GM12878 (cell line): Measurements from ENCODE around the gene VTI1A.
"Not testable (repeated sequence)": the region's sequence is repeated elsewhere in the genome, so short reads cannot be mapped to it uniquely, and the experiment has no call there.

Source experiments
- CBX3 ChIP-seq: fragments of 200-600 bp; sonication (generic); IDR thresholded peaks from 2 replicates; pipeline ENCODE4 v1.6.1; 2016; ENCODE audit warnings: low read depth, borderline replicate concordance
- EZH2 ChIP-seq: IDR thresholded peaks from 2 replicates; pipeline ENCODE4 v1.6.1; 2012; ENCODE audit warnings: low read depth, mild to moderate bottlenecking, control low read depth, inconsistent platforms, low read length, borderline replicate concordance; ENCODE audit not compliant: control insufficient read depth
- POLR2A ChIP-seq: IDR thresholded peaks from 2 replicates; pipeline ENCODE4 v1.6.1; 2011; ENCODE audit warnings: low read depth, mild to moderate bottlenecking, low read length
- POLR2AphosphoS5 ChIP-seq: IDR thresholded peaks from 2 replicates; pipeline ENCODE4 v1.6.1; 2011; ENCODE audit warnings: mild to moderate bottlenecking, low read length, inconsistent platforms
- SMC3 ChIP-seq: IDR thresholded peaks from 2 replicates; pipeline ENCODE4 v1.6.1; 2011; ENCODE audit warnings: low read length, improper control_type of control experiment, borderline replicate concordance
- SUZ12 ChIP-seq: fragments of 200-600 bp; sonication (generic); IDR thresholded peaks from one replicate; pipeline ENCODE4 v1.6.1; 2018; ENCODE audit warnings: antibody characterized with exemption, mild to moderate bottlenecking; ENCODE audit not compliant: unreplicated experiment
- TAF1 ChIP-seq: IDR thresholded peaks from 2 replicates; pipeline ENCODE4 v1.6.1; 2011; ENCODE audit warnings: mild to moderate bottlenecking, low read depth, low read length, borderline replicate concordance
- YY1 ChIP-seq: IDR thresholded peaks from 2 replicates; pipeline ENCODE4 v1.6.1; 2011; ENCODE audit warnings: low read depth, mild to moderate bottlenecking, low read length
- ZNF384 ChIP-seq: IDR thresholded peaks from 2 replicates; pipeline ENCODE4 v1.6.1; 2012; ENCODE audit warnings: low read depth, mild to moderate bottlenecking, low read length, improper control_type of control experiment, borderline replicate concordance
- TF ChIP-seq, protein P1 (sequence below): fragments of 450-650 bp; IDR thresholded peaks from 2 replicates; pipeline ENCODE4 v1.6.1; 2017; ENCODE audit warnings: mild to moderate bottlenecking, low read depth, inconsistent platforms; ENCODE audit not compliant: poor library complexity, severe bottlenecking
- TF ChIP-seq, protein P2 (sequence below), 3 experiments: IDR thresholded peaks in 2 of 3; conservative IDR thresholded peaks in 1 of 3; 2 replicates each; pipeline ENCODE4 v1.5.1; 2011; ENCODE audit warnings: low read depth in 3 of 3, low read length in 3 of 3, mild to moderate bottlenecking in 3 of 3, control low read depth in 2 of 3, moderate library complexity in 2 of 3, inconsistent platforms in 1 of 3, mixed read lengths in 1 of 3; ENCODE audit not compliant: control insufficient read depth in 2 of 3, insufficient read depth in 1 of 3; ENCODE audit errors: extremely low read depth in 1 of 3
- TF ChIP-seq, protein P3 (sequence below): IDR thresholded peaks from 2 replicates; pipeline ENCODE4 v1.6.1; 2012; ENCODE audit warnings: low read depth, low read length, improper control_type of control experiment

DNA sequence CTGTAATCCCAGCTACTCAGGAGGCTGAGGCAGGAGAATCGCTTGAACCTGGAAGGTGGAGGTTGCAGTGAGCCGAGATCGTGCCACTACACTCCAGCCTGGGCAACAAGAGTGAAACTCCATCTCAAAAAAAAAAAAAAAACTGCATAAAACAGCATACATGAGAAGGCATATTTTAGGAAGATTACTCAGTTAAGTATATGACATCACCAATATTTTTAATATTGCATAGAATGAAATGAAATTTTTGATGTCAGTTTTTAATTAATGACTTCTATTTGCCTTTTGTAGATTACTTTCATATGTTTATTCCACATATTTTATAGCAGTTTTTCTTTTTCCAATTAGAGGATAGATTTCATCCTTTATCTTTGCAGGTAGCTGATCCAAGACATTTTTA lies 284.4 kb downstream of the VTI1A start:
- TF ChIP-seq, protein P1, sequence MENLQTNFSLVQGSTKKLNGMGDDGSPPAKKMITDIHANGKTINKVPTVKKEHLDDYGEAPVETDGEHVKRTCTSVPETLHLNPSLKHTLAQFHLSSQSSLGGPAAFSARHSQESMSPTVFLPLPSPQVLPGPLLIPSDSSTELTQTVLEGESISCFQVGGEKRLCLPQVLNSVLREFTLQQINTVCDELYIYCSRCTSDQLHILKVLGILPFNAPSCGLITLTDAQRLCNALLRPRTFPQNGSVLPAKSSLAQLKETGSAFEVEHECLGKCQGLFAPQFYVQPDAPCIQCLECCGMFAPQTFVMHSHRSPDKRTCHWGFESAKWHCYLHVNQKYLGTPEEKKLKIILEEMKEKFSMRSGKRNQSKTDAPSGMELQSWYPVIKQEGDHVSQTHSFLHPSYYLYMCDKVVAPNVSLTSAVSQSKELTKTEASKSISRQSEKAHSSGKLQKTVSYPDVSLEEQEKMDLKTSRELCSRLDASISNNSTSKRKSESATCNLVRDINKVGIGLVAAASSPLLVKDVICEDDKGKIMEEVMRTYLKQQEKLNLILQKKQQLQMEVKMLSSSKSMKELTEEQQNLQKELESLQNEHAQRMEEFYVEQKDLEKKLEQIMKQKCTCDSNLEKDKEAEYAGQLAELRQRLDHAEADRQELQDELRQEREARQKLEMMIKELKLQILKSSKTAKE, result not testable (repeated sequence)
- TF ChIP-seq, protein P2, sequence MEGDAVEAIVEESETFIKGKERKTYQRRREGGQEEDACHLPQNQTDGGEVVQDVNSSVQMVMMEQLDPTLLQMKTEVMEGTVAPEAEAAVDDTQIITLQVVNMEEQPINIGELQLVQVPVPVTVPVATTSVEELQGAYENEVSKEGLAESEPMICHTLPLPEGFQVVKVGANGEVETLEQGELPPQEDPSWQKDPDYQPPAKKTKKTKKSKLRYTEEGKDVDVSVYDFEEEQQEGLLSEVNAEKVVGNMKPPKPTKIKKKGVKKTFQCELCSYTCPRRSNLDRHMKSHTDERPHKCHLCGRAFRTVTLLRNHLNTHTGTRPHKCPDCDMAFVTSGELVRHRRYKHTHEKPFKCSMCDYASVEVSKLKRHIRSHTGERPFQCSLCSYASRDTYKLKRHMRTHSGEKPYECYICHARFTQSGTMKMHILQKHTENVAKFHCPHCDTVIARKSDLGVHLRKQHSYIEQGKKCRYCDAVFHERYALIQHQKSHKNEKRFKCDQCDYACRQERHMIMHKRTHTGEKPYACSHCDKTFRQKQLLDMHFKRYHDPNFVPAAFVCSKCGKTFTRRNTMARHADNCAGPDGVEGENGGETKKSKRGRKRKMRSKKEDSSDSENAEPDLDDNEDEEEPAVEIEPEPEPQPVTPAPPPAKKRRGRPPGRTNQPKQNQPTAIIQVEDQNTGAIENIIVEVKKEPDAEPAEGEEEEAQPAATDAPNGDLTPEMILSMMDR (IDR thresholded peaks at IDR 0.05 in 2 of 3, conservative IDR thresholded peaks at IDR 0.05 in 1 of 3; ENCODE audit: control insufficient read depth in 2 of 3, extremely low read depth in 1 of 3, insufficient read depth in 1 of 3, low read depth in 3 of 3, low read length in 3 of 3), result not testable (repeated sequence)
- TF ChIP-seq, protein P3, sequence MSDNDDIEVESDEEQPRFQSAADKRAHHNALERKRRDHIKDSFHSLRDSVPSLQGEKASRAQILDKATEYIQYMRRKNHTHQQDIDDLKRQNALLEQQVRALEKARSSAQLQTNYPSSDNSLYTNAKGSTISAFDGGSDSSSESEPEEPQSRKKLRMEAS, result not testable (repeated sequence)
- not testable (repeated sequence) for TF ChIP-seq TAF1, POLR2AphosphoS5, ZNF384, SUZ12, YY1, POLR2A, CBX3, SMC3, EZH2
